Endothelial cell of hepatic sinusoid (primary cell): Measurements from ENCODE around the gene LAMTOR2.

Experiments
- in situ Hi-C: cut with HindIII; loops from 2 replicates; pipeline ENCODE4 v1.10.0; 2017; ENCODE audit warnings: low sequenced_read_pairs

The LAMTOR2 gene

GRCh38 chr1:156096640-156097391 lies 42.2 kb downstream of the LAMTOR2 start:
- in situ Hi-C loops: no loop called here

GRCh38 chr1:156097499-156098178 lies 43.1 kb downstream of the LAMTOR2 start:
- in situ Hi-C loops: no loop called here

GRCh38 chr1:156098784-156099183 lies 44.2 kb downstream of the LAMTOR2 start:
- in situ Hi-C loops: no loop called here

- in situ Hi-C loops: no loop called here
These were observed 44.7 kb downstream of the LAMTOR2 start for GRCh38 chr1:156099282-156099681.

- in situ Hi-C loops: loop anchor here (5.0 kb wide), 1 partner anchor 37 kb away; no protein-coding TSS in a partner anchor
These were observed 45.8 kb downstream of the LAMTOR2 start for GRCh38 chr1:156100205-156100995.

GRCh38 chr1:156101880-156102279 lies 47.3 kb downstream of the LAMTOR2 start:
- in situ Hi-C loops: loop anchor here (5.0 kb wide), 1 partner anchor 35 kb away; no protein-coding TSS in a partner anchor

GRCh38 chr1:156102633-156103511 lies 48.3 kb downstream of the LAMTOR2 start:
- in situ Hi-C loops: loop anchor here (5.0 kb wide), 1 partner anchor 34 kb away; no protein-coding TSS in a partner anchor

- in situ Hi-C loops: loop anchor here (5.0 kb wide), 1 partner anchor 34 kb away; no protein-coding TSS in a partner anchor
These were observed 49.0 kb downstream of the LAMTOR2 start for GRCh38 chr1:156103521-156103947.

- in situ Hi-C loops: loop anchor here (5.0 kb wide), 1 partner anchor 33 kb away; no protein-coding TSS in a partner anchor
These were observed 49.7 kb downstream of the LAMTOR2 start for GRCh38 chr1:156104065-156104810.

GRCh38 chr1:156104861-156105832 lies 50.6 kb downstream of the LAMTOR2 start:
- in situ Hi-C loops: loop anchor here (5.0 kb wide), 1 partner anchor 32 kb away; no protein-coding TSS in a partner anchor

- in situ Hi-C loops: no loop called here
These were observed 52.3 kb downstream of the LAMTOR2 start for GRCh38 chr1:156106624-156107488.

GRCh38 chr1:156108057-156108456 lies 53.5 kb downstream of the LAMTOR2 start:
- in situ Hi-C loops: no loop called here
